Rectal smooth muscle tissue (tissue), 1 donor: ENCODE results near the gene SNN.

Experiments used
- H3K27ac ChIP-seq: one replicate; pipeline ENCODE4 v1.7.0; 2013; ENCODE audit warnings: low read depth, low read length, inconsistent platforms
- H3K27me3 ChIP-seq: one replicate; pipeline ENCODE4 v1.7.0; 2013; ENCODE audit warnings: low read length; ENCODE audit not compliant: control insufficient read depth, insufficient read depth
- H3K36me3 ChIP-seq: one replicate; pipeline ENCODE4 v1.7.0; 2013; ENCODE audit warnings: low read length; ENCODE audit not compliant: control insufficient read depth, insufficient read depth
- H3K4me1 ChIP-seq: one replicate; pipeline ENCODE4 v1.7.0; 2013; ENCODE audit warnings: low read length; ENCODE audit not compliant: control insufficient read depth, insufficient read depth
- H3K4me3 ChIP-seq: one replicate; pipeline ENCODE4 v1.7.0; 2013; ENCODE audit warnings: low read length
- H3K9ac ChIP-seq: one replicate; pipeline ENCODE4 v1.7.0; 2013; ENCODE audit warnings: low read length

The SNN gene

DNA sequence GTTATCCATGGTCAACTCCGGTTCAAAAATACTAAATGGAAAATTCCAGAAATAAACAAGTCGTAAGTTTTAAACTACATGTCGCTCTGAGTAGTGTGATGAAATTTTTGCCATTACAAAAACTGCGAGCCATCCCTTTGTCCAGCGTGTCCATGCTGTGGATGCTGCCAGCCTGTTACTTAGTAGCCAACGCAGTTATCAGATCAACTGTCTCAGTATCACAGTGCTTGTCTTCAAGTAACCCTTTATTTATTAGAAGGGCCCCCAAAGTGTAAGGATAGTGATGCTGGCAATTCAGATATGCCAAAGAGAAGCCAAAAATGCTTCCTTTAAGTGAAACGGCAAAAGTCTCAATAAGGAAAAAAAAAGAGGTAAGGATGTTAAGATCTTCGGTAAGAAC is 23.9 kb downstream of the SNN start:
- Histone ChIP-seq H3K9ac (no peak overlapping the region), H3K27me3 (no peaks in the 10 kb centered on the region), H3K27ac (no peak overlapping the region), H3K4me1 (peaks cover 2% of the 10 kb centered on the region), H3K4me3 (no peak overlapping the region), H3K36me3 (peaks cover 24% of the 10 kb centered on the region)

DNA sequence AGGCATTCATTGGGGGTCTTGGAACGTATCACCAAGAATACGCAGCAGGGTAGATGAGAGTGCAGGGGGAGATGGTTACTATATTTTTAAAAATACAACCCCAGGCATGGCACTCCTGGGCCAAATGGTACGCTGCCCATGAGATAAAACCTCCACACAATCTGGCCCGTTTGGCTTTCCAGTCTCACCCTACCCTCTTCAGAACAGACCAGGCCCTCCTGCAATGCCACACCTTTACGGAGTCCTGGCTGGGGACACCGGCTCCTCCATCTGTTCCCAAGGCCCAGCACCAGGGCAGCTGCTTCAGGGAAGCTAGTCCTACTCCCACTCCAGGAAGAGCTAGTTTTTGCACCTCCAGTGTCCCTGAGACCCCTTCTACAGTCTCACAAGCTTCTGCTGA is 24.4 kb downstream of the SNN start:
- H3K9ac ChIP-seq: no peak overlapping the region
- peaks cover 2% of the 10 kb centered on the region for H3K4me1 ChIP-seq
- H3K36me3 ChIP-seq: peaks cover 24% of the 10 kb centered on the region
- no peak overlapping the region for H3K27ac ChIP-seq
- no peak overlapping the region for H3K4me3 ChIP-seq
- H3K27me3 ChIP-seq: no peaks in the 10 kb centered on the region

DNA sequence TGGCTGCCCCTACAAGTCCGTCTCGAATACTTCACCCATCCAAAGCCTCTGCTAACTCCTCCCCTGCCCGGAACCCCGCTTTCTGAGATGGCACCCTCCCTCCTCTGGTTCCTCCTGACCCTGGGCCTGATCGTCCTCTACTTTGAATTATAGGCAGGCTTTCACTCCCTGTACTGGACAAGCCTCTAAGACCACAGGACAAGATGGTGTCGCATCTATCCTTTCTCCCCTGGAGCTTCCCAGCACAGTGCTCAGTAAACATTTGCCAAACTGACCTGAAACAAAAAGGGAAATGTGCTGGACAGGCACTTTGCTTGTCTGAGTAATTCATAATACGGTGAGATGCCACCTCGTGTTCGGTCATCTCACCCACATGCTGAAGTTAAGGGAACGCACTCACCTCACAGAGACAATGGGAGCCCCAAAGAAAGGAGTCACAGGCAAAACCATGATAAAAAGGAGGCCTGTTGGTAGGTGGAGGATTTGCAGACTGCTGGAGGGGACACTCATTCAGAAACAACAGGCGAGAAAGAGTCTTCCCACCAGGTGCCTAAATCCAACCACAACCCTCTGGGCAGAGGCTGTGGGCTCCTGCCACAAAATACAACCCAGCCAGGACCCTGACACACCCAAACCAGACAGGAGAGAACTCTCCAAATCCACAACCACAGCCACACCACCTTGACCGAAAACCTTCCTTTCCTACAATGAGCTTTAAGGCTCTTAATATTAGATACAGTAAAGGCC is 28.2 kb downstream of the SNN start:
- H3K4me3 ChIP-seq: no peak overlapping the region
- H3K27me3 ChIP-seq: no peaks in the 10 kb centered on the region
- peaks cover 37% of the 10 kb centered on the region for H3K36me3 ChIP-seq
- H3K27ac ChIP-seq: no peak overlapping the region
- H3K4me1 ChIP-seq: no peaks in the 10 kb centered on the region
- H3K9ac ChIP-seq: no peak overlapping the region

DNA sequence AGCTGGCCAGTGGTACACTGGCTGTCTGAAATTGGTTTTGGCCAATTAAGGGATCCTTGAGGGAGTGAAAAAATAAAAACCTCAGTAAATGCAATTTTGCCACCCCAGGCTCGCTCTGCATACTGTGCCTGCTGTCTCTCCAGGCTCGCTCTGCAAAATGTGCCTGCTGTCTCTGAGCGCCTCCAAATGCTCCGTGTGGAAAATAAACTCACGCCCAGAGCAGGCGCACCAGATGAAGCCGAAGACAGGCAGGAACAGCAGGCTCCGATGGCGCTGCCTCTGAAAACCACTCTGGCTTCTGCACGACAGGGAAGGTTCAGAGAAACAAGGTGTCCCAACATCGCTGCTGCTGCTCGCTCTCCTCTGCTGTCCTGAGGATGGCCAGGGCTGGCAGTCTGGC is 29.1 kb downstream of the SNN start:
- Histone ChIP-seq H3K4me1 (no peaks in the 10 kb centered on the region), H3K36me3 (peaks cover 35% of the 10 kb centered on the region), H3K27me3 (no peaks in the 10 kb centered on the region), H3K9ac (no peak overlapping the region), H3K27ac (no peak overlapping the region), H3K4me3 (no peak overlapping the region)

DNA sequence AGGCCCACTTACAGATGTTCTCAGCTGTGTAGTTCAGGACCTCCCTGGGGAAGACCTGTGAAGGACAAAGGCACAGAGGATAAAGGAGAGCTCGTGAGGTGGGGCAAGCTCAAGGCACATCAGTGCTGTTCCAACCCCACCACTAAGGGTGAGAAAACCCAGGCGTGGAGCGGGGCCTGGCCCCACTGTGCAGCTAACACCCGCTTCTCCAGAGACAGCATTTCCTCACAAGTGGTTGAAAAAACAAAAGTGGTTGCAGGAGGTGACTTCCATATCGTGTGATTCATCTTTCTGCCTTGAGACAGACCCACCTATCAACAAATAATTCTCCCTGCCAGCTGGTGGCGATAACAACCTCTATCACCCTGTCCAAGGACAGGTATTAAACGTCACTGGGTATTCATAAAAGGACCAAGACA is 30.0 kb downstream of the SNN start:
- H3K9ac ChIP-seq: no peak overlapping the region
- H3K36me3 ChIP-seq: peaks cover 35% of the 10 kb centered on the region
- H3K4me3 ChIP-seq: no peak overlapping the region
- H3K27me3 ChIP-seq: no peaks in the 10 kb centered on the region
- no peak overlapping the region for H3K27ac ChIP-seq
- H3K4me1 ChIP-seq: no peaks in the 10 kb centered on the region

DNA sequence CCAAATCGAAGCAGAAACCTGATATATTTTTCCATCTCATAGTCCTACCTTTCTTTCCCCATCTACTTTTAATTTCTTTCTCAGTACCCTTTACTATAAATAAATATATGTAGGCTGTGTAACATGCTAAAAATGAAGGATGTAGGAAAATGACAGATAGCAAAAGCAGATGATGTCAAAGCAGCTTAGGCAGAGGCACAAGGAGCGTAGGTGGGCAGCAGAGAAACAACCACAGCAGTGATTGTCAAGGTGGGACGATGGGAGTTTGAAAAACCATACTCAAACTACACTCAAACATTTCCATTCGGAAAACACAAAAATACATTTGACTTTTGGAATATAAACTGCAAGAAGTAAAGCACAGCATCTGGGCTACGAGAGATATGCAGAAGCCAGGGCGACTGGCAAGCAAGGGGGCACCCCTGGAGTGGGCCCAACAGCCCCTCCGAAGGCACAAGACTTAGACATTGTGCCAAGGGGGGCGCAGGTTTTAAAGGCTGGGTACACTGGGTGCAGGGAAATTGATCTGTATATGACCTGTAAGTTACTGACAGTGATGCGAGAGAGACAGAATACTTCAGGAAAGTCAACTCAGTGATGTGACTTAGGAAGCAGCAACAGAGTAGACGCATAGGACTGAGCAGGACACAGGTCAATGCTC is 31.1 kb downstream of the SNN start:
- Histone ChIP-seq H3K9ac (no peak overlapping the region), H3K4me3 (no peak overlapping the region), H3K27me3 (no peaks in the 10 kb centered on the region), H3K4me1 (no peaks in the 10 kb centered on the region), H3K36me3 (peaks cover 35% of the 10 kb centered on the region), H3K27ac (no peak overlapping the region)

DNA sequence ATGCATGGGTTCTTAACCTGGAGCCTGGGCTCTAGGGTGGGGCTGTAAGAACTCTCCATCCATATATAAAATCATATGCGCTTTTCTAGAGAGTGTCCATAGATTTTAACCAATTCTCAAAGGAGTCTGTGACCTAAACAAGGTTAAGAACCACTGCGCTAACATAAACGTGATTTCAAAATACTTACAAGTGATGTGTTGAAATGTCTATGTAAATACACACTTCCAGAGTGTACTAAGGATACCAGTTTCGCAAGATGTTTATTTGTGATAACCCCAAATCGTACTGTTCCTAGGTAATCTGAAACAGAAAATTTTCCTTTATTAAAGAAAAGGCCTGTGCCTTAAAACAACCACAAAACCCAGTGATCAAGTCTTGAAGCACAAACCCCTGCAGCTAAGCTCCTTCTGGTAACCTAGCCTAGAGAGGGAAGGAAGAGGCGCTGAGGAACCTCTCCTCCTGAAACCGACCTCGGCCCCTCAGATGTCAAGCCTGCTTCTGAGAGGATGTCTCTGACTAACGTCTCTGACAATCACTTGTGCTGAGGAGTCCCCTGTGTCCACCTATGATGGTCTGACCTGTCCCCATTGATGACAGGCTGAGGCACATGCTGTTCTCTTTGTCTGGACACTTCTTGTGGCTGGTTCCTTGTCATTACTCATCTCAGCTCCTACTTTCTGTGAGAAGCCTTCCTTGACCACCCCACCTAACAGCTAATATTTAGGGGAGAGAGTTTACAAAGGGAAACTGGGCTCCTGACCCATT is 32.2 kb downstream of the SNN start:
- Histone ChIP-seq H3K36me3 (peaks cover 30% of the 10 kb centered on the region), H3K27me3 (no peaks in the 10 kb centered on the region), H3K4me1 (no peaks in the 10 kb centered on the region), H3K9ac (no peak overlapping the region), H3K4me3 (no peak overlapping the region), H3K27ac (no peak overlapping the region)

DNA sequence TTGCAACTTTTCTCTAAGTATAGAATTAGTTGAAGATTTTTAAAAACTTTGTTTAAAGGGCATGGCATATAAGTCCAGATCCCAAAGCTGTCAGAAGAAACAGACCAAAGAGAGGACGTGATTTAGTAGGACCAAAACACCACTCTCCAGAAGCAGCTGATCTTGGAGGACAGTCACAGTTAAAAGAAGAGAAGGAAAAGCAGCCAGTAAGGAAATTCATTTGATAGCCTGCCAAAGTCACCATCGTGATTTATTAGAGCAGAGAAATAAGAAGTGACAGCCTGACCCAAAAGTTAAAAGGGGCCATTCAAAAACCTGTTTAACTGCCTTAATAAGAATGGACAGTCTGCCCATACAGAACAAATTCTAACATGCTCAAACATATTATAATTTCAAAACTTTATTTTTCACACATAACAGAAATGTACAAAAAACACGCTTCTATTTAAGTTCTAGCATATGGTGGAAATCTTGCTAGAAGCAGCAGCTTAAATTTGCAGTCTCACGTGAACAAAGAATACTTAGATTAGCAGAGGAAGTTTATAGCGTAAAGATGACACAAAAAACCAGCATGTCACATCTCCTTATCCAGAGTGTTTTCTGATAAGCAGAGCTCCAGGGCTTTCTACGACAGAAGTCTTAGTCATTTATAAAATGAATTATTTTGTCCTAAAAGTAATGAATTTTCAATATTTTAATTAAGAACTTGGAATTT is 37.2 kb downstream of the SNN start:
- H3K9ac ChIP-seq: no peak overlapping the region
- no peaks in the 10 kb centered on the region for H3K27me3 ChIP-seq
- no peaks in the 10 kb centered on the region for H3K4me1 ChIP-seq
- H3K36me3 ChIP-seq: peaks cover 4% of the 10 kb centered on the region
- no peak overlapping the region for H3K4me3 ChIP-seq
- H3K27ac ChIP-seq: no peak overlapping the region

DNA sequence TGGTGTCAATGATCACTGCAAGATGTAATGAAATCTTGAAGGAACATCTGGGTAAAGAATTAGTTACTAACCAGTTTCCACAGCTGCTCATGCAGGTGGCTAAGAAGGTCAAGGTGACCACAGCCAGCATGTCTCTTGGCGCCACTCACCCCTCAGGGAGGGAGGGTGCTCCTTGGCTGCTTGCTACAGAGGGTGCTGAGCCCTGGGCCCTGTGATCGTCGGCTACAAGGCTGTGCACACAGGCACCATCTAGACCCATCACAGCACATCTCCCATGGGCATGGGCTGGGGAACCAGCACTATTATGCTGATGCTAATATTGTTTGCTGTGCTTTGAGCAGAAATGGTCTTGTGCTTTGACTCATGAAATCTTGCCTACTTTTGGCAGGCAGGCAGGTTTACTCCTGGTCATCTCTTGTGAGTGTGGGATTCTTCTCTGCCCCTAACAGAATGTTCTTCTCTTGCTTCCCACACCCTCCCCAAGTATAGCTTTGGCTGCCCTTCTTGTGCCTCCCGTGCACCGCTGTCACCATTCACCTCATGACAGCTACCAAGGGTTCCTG is 38.0 kb downstream of the SNN start:
- Histone ChIP-seq H3K9ac (no peak overlapping the region), H3K27me3 (no peaks in the 10 kb centered on the region), H3K4me1 (no peaks in the 10 kb centered on the region), H3K4me3 (no peak overlapping the region), H3K36me3 (peaks cover 4% of the 10 kb centered on the region), H3K27ac (no peak overlapping the region)

DNA sequence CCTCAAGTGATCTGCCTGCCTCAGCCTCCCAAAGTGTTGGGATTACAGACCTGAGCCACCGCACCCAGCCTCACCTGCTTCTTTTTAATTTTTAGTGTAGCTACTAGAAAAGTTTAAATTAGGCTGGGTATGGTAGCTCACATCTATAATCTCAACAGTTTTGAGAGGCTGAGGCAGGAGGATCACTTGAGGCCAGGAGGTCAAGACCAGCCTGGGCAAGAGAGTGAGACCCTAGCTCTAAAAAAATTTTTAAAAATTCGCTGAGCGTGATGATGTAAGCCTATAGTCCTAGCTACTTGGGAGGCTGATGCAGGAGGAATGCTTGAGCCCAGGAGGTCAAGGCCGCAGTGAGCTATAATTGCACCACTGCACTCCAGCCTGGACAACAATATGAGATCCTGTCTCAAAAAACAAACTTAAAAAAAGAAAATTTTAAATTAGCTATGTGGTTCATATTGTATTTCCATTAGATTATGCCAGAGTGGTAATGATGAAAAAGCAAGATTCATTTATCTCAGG is 39.5 kb downstream of the SNN start:
- H3K4me1 ChIP-seq: no peaks in the 10 kb centered on the region
- no peak overlapping the region for H3K4me3 ChIP-seq
- H3K9ac ChIP-seq: no peak overlapping the region
- no peaks in the 10 kb centered on the region for H3K27me3 ChIP-seq
- peaks cover 4% of the 10 kb centered on the region for H3K36me3 ChIP-seq
- no peak overlapping the region for H3K27ac ChIP-seq

DNA sequence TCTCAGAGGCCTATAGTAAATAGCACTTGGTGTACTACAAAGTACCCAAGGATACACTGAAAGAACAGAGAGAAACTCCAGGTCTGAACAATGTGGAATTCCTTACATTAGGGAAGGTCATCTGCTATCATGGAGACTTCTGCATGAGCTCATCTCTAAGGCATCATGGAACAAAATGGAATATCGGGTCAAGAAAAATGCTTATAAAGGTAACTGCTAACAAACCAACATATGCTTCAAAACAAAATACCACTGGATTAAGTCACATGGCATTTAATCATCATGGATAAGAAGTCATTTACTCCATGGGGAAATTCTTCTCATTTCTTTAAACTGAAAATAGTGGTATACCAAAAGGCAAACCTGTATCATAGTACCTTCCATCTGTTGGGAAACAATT is 40.2 kb downstream of the SNN start:
- no peak overlapping the region for H3K9ac ChIP-seq
- H3K27me3 ChIP-seq: no peaks in the 10 kb centered on the region
- H3K36me3 ChIP-seq: peaks cover 4% of the 10 kb centered on the region
- no peak overlapping the region for H3K4me3 ChIP-seq
- H3K4me1 ChIP-seq: no peaks in the 10 kb centered on the region
- no peak overlapping the region for H3K27ac ChIP-seq

DNA sequence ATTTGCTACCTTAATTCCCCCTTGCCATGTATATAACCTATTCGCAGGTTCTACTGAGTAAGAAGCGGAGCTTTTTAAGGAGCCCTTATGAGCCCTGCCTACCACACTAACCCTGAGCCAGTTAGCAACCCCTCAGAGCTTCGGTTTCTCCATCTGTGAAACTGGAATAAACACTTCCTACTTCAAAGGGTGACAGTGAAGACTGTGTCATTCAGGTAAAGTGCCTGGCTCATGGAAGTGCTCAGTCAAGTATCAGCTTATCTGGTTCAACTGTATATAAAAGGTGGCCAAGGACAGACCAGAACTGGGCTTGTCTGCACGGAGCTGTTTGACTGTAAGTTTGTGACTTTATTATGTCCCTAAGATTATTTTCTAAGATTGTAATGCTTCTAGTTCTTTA is 43.4 kb downstream of the SNN start:
- Histone ChIP-seq H3K4me1 (peaks cover 4% of the 10 kb centered on the region), H3K4me3 (no peak overlapping the region), H3K27ac (no peak overlapping the region), H3K27me3 (no peaks in the 10 kb centered on the region), H3K36me3 (peaks cover 6% of the 10 kb centered on the region), H3K9ac (no peak overlapping the region)
